Astrocyte (in vitro differentiated cells and primary cell): ENCODE data around the gene ACTG2. TPM values are rescaled to one million over a fixed set of nuclear protein-coding genes. Genes with fewer than 3 reads are reported as not detected.
A peak's percentile ranks its signal among the peaks of the same experiment; 100 is the strongest.
"Not testable (repeated sequence)": the region's sequence is repeated elsewhere in the genome, so short reads cannot be mapped to it uniquely, and the experiment has no call there.

Experiments
- DNase-seq: peaks from one replicate; pipeline ENCODE4 v3.0.0-alpha.2; 2010; ENCODE audit warnings: low read depth
- FAIRE-seq: peaks from 2 replicates; lab custom pipeline; 2011; peaks lifted over from hg19 to GRCh38; lab: Jason Lieb, UNC
- H2AFZ ChIP-seq: 2 replicates; pipeline ENCODE4 v1.6.0; 2012; ENCODE audit warnings: low read depth, low read length, inconsistent platforms
- H3K27ac ChIP-seq: 2 replicates; pipeline ENCODE4 v1.5.1; 2011; ENCODE audit warnings: low read depth, low read length, inconsistent platforms
- H3K27me3 ChIP-seq: 2 replicates; pipeline ENCODE4 v1.6.0; 2011; ENCODE audit warnings: low read length, inconsistent platforms; ENCODE audit not compliant: insufficient read depth
- H3K36me3 ChIP-seq: 2 replicates; pipeline ENCODE4 v1.5.1; 2011; ENCODE audit warnings: low read length, inconsistent platforms; ENCODE audit not compliant: insufficient read depth
- H3K4me1 ChIP-seq: 2 replicates; pipeline ENCODE4 v1.5.1; 2011; ENCODE audit warnings: low read length, inconsistent platforms; ENCODE audit not compliant: insufficient read depth
- H3K4me2 ChIP-seq: 2 replicates; pipeline ENCODE4 v1.6.0; 2012; ENCODE audit warnings: low read length, inconsistent platforms
- H3K4me3 ChIP-seq: 2 replicates; pipeline ENCODE4 v1.5.1; 2011; ENCODE audit warnings: low read depth, mild to moderate bottlenecking, low read length, inconsistent platforms; ENCODE audit not compliant: insufficient read depth
- H3K79me2 ChIP-seq: 2 replicates; pipeline ENCODE4 v1.6.0; 2012; ENCODE audit warnings: mild to moderate bottlenecking, low read length, inconsistent platforms; ENCODE audit not compliant: insufficient read depth
- H3K9ac ChIP-seq: 2 replicates; pipeline ENCODE4 v1.6.0; 2012; ENCODE audit warnings: mild to moderate bottlenecking, low read length, inconsistent platforms
- H3K9me3 ChIP-seq: 2 replicates; pipeline ENCODE4 v1.5.1; 2012; ENCODE audit warnings: low read depth, mild to moderate bottlenecking, low read length, inconsistent platforms; ENCODE audit not compliant: insufficient read depth
- H4K20me1 ChIP-seq: 2 replicates; pipeline ENCODE4 v1.6.0; 2012; ENCODE audit warnings: low read length, inconsistent platforms; ENCODE audit not compliant: insufficient read depth
- H3K27ac Mint-ChIP-seq: one replicate; pipeline ENCODE4 v1.8.0; 2021; ENCODE audit warnings: mild to moderate bottlenecking, mixed read lengths; ENCODE audit not compliant: unreplicated experiment
- H3K27me3 Mint-ChIP-seq: one replicate; pipeline ENCODE4 v1.8.0; 2021; ENCODE audit warnings: low read depth, mixed read lengths; ENCODE audit not compliant: unreplicated experiment
- H3K36me3 Mint-ChIP-seq: one replicate; pipeline ENCODE4 v1.8.0; 2021; ENCODE audit warnings: low read depth, mixed read lengths; ENCODE audit not compliant: unreplicated experiment
- H3K4me1 Mint-ChIP-seq: one replicate; pipeline ENCODE4 v1.8.0; 2021; ENCODE audit warnings: low read depth, mixed read lengths; ENCODE audit not compliant: unreplicated experiment
- H3K4me3 Mint-ChIP-seq: one replicate; pipeline ENCODE4 v1.8.0; 2021; ENCODE audit warnings: mild to moderate bottlenecking, moderate library complexity, mixed read lengths; ENCODE audit not compliant: unreplicated experiment
- H3K9me3 Mint-ChIP-seq: one replicate; pipeline ENCODE4 v1.8.0; 2021; ENCODE audit warnings: mild to moderate bottlenecking, mixed read lengths; ENCODE audit not compliant: unreplicated experiment
- CTCF ChIP-seq: IDR thresholded peaks from 2 replicates; pipeline ENCODE4 v1.5.1; 2011; ENCODE audit warnings: low read depth, mild to moderate bottlenecking, inconsistent platforms, low read length, moderate library complexity; ENCODE audit not compliant: insufficient read depth
- EZH2 ChIP-seq: IDR thresholded peaks from 2 replicates; pipeline ENCODE4 v1.6.1; 2012; ENCODE audit warnings: mild to moderate bottlenecking, low read length, inconsistent platforms; ENCODE audit not compliant: insufficient read depth
- total RNA-seq: library from RNA; stranded (reverse); gene quantifications from 2 replicates; pipeline ENCODE4 v1.2.1, GENCODE V29; 2021

The ACTG2 gene
- total RNA-seq, 1 donor from 2014 or later = 298 TPM

GRCh38 chr2:73938718-73939352, 46.0 kb downstream of the ACTG2 start:
- Histone ChIP-seq H4K20me1 (peaks cover 89% of the 10 kb centered on the region), H3K27ac (peak overlapping the region; percentile 29), H3K4me3 (no peak overlapping the region), H3K9me3 (no peaks in the 10 kb centered on the region), H3K27me3 (no peaks in the 10 kb centered on the region), H3K9ac (no peak overlapping the region), H3K4me1 (peaks cover 28% of the 10 kb centered on the region), H3K4me2 (peak overlapping the region; percentile 57), H3K36me3 (peaks cover 6% of the 10 kb centered on the region), H3K79me2 (peaks cover 75% of the 10 kb centered on the region), H2AFZ (no peak overlapping the region)
- Mint-ChIP-seq H3K36me3 (peaks cover 21% of the 10 kb centered on the region), H3K4me1 (peaks cover 46% of the 10 kb centered on the region), H3K4me3 (no peak overlapping the region), H3K9me3 (no peaks in the 10 kb centered on the region), H3K27me3 (no peaks in the 10 kb centered on the region), H3K27ac (peak overlapping the region; percentile 93)
- DNase-seq = peak; percentile 92
- no peak for TF ChIP-seq CTCF
- TF ChIP-seq EZH2 = no peak
- FAIRE-seq = no peak

GRCh38 chr2:73939419-73939818, 46.6 kb downstream of the ACTG2 start:
- Histone ChIP-seq H3K9ac (no peak overlapping the region), H3K36me3 (peaks cover 6% of the 10 kb centered on the region), H3K27me3 (no peaks in the 10 kb centered on the region), H3K9me3 (no peaks in the 10 kb centered on the region), H3K79me2 (peaks cover 75% of the 10 kb centered on the region), H2AFZ (no peak overlapping the region), H3K4me3 (no peak overlapping the region), H3K4me2 (peak overlapping the region; percentile 7), H3K27ac (peak overlapping the region; percentile 34), H4K20me1 (peaks cover 89% of the 10 kb centered on the region), H3K4me1 (peaks cover 28% of the 10 kb centered on the region)
- no peak for FAIRE-seq
- Mint-ChIP-seq H3K27ac (peak overlapping the region; percentile 67), H3K36me3 (peaks cover 23% of the 10 kb centered on the region), H3K4me1 (peaks cover 44% of the 10 kb centered on the region), H3K9me3 (no peaks in the 10 kb centered on the region), H3K4me3 (no peak overlapping the region), H3K27me3 (no peaks in the 10 kb centered on the region)
- peak; percentile 65 for DNase-seq
- TF ChIP-seq CTCF = no peak
- no peak for TF ChIP-seq EZH2

GRCh38 chr2:73940066-73940465, 47.3 kb downstream of the ACTG2 start:
- not testable (repeated sequence) for H3K36me3 ChIP-seq, H3K9ac ChIP-seq, H3K4me2 ChIP-seq, H3K27me3 Mint-ChIP-seq, H3K9me3 Mint-ChIP-seq, H3K4me3 Mint-ChIP-seq, DNase-seq, FAIRE-seq, H3K27me3 ChIP-seq, H3K9me3 ChIP-seq, H3K4me3 ChIP-seq, H2AFZ ChIP-seq, H3K27ac ChIP-seq
- peaks cover 47% of the 10 kb centered on the region for H3K4me1 Mint-ChIP-seq
- peak overlapping the region; percentile 67 for H3K27ac Mint-ChIP-seq
- H3K36me3 Mint-ChIP-seq = peaks cover 27% of the 10 kb centered on the region
- Histone ChIP-seq H4K20me1 (peaks cover 91% of the 10 kb centered on the region), H3K4me1 (peaks cover 28% of the 10 kb centered on the region), H3K79me2 (peaks cover 77% of the 10 kb centered on the region)
